Left lung (tissue), 10 donors: ENCODE measurements around the gene LRFN2. TPM values are rescaled to one million over a fixed set of nuclear protein-coding genes. Genes with fewer than 3 reads are reported as not detected.

Source experiments
- ATAC-seq: fragments of 200-7000 bp; cut with Tn5 transposase; one replicate; pipeline ENCODE4 v1.9.1; 2020; ENCODE audit warnings: moderate library complexity
- DNase-seq, 4 donors: peaks; one replicate each; pipeline ENCODE4 v3.0.0-alpha.2; 2013 to 2020
- H3K27ac ChIP-seq, 2 donors: fragments of 200-600 bp; sonication (generic) in 1 of 2; one replicate each; pipeline versions ENCODE4 v1.5.0 to v1.8.0; 2020 to 2021
- H3K27me3 ChIP-seq, 2 donors: fragments of 200-600 bp; sonication (generic) in 1 of 2; one replicate each; pipeline versions ENCODE4 v1.5.0 to v1.8.0; 2020 to 2021
- H3K36me3 ChIP-seq, 2 donors: fragments of 200-600 bp; sonication (generic) in 1 of 2; one replicate each; pipeline versions ENCODE4 v1.5.0 to v1.8.0; 2020 to 2021
- H3K4me1 ChIP-seq, 2 donors: fragments of 200-600 bp; one replicate each; pipeline ENCODE4 v1.8.0; 2021
- H3K4me3 ChIP-seq, 2 donors: fragments of 200-600 bp; sonication (generic) in 1 of 2; one replicate each; pipeline versions ENCODE4 v1.5.0 to v1.8.0; 2020 to 2021; ENCODE audit warnings: mild to moderate bottlenecking in 1 of 2
- H3K9me3 ChIP-seq, 2 donors: fragments of 200-600 bp; sonication (generic) in 1 of 2; one replicate each; pipeline versions ENCODE4 v1.5.0 to v1.8.0; 2020 to 2021
- intact Hi-C, 2 donors: fragments of 100-400 bp; cut with DNase I; formaldehyde crosslinking; loops; one replicate each; pipeline versions ENCODE4 v1.11.2 to v1.14.2; 2022
- polyA plus RNA-seq, 6 donors: library from polyadenylated mRNA; unstranded; fragments of 120-200 nt; gene quantifications; one replicate each; pipeline ENCODE4 v1.2.1, GENCODE V29; 2013; ENCODE audit not compliant: insufficient read length in 6 of 6
- total RNA-seq, 2 donors: library from RNA; stranded (reverse); fragmentation: NEBNext Ultra II Directional; extraction: Animal tissue kit (Norgen Biotek cat#: 25700); gene quantifications; one replicate each; pipeline ENCODE4 v1.2.1, GENCODE V29; 2021
- TF ChIP-seq, protein P1 (sequence below), 2 donors: fragments of 200-600 bp; sonication (generic) in 1 of 2; IDR thresholded peaks; one replicate each; pipeline versions ENCODE4 v1.5.0 to v1.8.0; 2021; ENCODE audit warnings: antibody characterized with exemption in 2 of 2
- donor health status: DM: no; HTN: yes; CAD: no.
- donor health status: DM: no; HTN: no; CAD: no.

The LRFN2 gene
- total and polyA plus RNA-seq, 8 donors = 0.05 to 0.18 (median 0.11) TPM; not detected in 2

DNA sequence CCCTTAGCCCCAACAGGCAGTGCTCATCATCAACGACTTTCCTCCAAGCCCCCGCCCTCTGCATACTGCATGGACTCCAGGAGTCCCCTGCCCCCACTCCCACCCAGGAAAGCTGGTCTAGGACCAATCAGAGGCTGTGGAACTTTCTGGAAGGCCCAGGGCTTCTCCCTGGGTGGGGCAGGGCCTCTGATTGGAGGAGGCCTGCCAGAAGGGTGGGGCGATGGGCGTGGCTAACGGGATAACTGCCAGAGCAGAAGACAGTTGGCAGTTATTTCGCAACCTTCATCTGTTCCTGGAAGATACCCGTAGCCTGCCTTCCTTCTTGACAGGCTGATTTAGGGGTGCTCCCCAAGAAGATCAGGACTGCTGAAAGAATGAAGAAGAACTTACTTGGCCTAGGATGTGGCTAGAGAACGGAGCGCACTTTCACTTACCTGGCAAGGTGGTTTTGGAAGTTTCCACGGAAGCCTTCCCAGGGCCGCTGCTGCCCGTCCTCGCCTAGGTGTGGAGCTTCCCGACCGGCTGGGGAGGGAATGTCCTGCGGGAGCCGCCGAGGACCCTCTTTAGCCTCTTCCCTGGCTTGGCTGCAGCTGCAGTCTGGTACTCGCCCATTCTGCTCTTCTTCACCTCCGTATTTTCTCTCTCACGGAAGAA is 209.0 kb downstream of the LRFN2 start:
- TF ChIP-seq, protein P1, sequence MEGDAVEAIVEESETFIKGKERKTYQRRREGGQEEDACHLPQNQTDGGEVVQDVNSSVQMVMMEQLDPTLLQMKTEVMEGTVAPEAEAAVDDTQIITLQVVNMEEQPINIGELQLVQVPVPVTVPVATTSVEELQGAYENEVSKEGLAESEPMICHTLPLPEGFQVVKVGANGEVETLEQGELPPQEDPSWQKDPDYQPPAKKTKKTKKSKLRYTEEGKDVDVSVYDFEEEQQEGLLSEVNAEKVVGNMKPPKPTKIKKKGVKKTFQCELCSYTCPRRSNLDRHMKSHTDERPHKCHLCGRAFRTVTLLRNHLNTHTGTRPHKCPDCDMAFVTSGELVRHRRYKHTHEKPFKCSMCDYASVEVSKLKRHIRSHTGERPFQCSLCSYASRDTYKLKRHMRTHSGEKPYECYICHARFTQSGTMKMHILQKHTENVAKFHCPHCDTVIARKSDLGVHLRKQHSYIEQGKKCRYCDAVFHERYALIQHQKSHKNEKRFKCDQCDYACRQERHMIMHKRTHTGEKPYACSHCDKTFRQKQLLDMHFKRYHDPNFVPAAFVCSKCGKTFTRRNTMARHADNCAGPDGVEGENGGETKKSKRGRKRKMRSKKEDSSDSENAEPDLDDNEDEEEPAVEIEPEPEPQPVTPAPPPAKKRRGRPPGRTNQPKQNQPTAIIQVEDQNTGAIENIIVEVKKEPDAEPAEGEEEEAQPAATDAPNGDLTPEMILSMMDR (IDR thresholded peaks at IDR 0.05) = no peak
- no peaks in the 10 kb centered on the region for H3K27me3 ChIP-seq
- ATAC-seq (no peak), DNase-seq (no peak)
- H3K4me1 ChIP-seq = no peaks in the 10 kb centered on the region
- no peak overlapping the region for H3K4me3 ChIP-seq
- H3K36me3 ChIP-seq = no peaks in the 10 kb centered on the region
- intact Hi-C loops = no loop called here
- no peak overlapping the region for H3K27ac ChIP-seq
- peaks cover 0 to 5% of the 10 kb centered on the region in 2 donors for H3K9me3 ChIP-seq

DNA sequence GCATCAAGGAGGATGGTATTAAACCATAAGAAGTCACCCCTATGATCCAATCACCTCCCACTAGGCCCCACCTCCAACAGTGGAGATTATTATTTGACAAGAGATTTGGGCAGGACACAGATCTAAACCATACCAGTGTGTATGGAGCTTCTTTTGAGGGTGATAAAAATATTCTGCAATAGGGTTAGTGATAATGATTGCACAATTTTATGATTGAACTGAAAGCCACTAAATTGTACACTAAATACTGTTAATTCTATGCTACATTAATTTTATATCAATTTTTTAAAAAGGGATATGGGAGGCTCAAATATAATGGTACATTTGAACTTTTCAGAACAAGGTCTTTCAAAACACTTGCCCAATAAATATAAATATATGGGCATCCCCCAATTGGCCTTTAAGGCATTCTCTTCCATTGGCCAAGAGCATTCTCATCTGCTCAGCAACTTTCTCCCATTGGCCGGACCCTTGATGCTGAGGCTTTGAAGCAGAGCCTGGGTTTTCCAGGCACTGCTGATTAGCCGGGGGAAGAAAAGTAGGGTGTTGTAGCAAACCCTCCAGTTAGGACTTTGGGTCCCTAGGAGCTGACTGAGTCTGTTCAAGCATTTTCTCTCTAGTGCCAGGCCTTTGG is 209.9 kb downstream of the LRFN2 start:
- TF ChIP-seq, protein P1 (IDR thresholded peaks at IDR 0.05) = no peak
- peaks cover 0 to 5% of the 10 kb centered on the region in 2 donors for H3K9me3 ChIP-seq
- intact Hi-C loops = no loop called here
- no peak overlapping the region for H3K27ac ChIP-seq
- H3K27me3 ChIP-seq = no peaks in the 10 kb centered on the region
- H3K4me1 ChIP-seq = no peaks in the 10 kb centered on the region
- no peaks in the 10 kb centered on the region for H3K36me3 ChIP-seq
- H3K4me3 ChIP-seq = no peak overlapping the region
- DNase-seq (no peak), ATAC-seq (no peak)

DNA sequence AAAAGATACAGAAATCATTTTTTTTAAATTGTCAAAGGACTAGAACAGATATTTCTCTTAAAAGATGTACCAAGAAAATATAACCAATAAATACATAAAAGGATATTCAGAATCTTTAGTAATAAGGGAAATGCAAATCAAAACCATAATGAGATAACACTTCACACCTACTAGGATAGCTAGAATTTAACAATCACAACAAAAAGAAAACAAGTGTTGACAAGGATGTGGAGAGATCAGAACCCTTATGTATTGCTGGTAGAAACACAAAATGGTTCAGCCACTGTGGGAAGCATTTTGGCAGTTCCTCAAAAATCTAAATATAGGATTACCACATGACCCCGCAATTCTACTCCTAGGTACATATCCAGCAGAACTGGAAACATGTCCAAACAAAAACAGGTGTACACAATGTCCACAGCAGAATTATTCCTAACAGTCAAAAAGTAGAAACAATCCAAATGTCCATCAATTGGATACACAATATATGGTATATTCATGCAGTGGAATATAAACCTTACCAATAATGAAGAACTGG is 211.0 kb downstream of the LRFN2 start:
- H3K9me3 ChIP-seq = peaks cover 0 to 5% of the 10 kb centered on the region in 2 donors
- H3K27me3 ChIP-seq = no peaks in the 10 kb centered on the region
- intact Hi-C loops = no loop called here
- DNase-seq = no peak
- no peaks in the 10 kb centered on the region for H3K36me3 ChIP-seq
- TF ChIP-seq, protein P1 (IDR thresholded peaks at IDR 0.05) = no peak
- H3K4me1 ChIP-seq = no peaks in the 10 kb centered on the region
- H3K4me3 ChIP-seq = no peak overlapping the region
- ATAC-seq = no peak
- no peak overlapping the region for H3K27ac ChIP-seq

DNA sequence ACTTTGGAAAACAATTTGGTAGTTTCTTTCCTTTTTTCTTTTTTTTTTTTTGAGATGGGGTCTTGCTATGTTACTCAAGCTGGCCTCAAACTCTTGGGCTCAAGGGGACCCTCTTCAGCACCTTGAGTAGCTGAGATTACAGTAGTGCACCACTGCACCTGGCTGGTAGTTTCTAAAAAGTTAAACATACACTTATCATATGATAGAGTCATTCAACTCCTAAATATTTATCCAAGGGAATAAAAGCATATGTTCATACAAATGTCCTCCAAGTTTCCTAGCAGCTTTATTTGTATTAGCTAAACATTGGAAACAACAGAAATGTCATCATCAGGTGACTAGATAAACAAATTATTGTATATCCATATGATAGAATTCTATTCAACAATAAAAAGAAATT is 213.9 kb downstream of the LRFN2 start:
- TF ChIP-seq, protein P1 (IDR thresholded peaks at IDR 0.05) = no peak
- Histone ChIP-seq H3K36me3 (no peaks in the 10 kb centered on the region), H3K27ac (no peak overlapping the region), H3K4me3 (no peak overlapping the region), H3K27me3 (no peaks in the 10 kb centered on the region), H3K9me3 (peaks cover 0 to 4% of the 10 kb centered on the region in 2 donors), H3K4me1 (no peaks in the 10 kb centered on the region)
- ATAC-seq = no peak
- intact Hi-C loops = no loop called here
- no peak for DNase-seq

DNA sequence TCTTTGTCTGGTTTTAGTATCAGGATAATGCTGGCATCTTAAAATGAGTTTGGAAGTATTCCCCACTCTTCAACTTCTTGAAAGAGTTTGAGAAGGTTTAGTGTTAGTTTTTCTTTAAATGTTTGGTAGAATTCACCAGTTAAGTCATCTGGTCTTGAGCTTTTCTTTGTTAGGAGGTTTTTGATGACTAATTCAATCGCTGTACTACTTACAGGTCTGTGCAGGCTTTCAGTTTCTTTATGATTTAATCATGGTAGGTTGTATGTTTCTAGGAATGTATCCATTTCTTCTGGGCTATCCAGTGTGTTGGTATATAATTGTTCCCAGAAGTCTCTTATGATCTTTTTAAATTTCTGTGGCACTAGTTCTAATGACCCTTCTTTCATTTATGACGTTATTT is 215.5 kb downstream of the LRFN2 start:
- Histone ChIP-seq H3K36me3 (no peaks in the 10 kb centered on the region), H3K9me3 (peaks cover 0 to 7% of the 10 kb centered on the region in 2 donors), H3K4me3 (no peak overlapping the region), H3K27ac (no peak overlapping the region), H3K4me1 (no peaks in the 10 kb centered on the region), H3K27me3 (no peaks in the 10 kb centered on the region)
- TF ChIP-seq, protein P1 (IDR thresholded peaks at IDR 0.05) = no peak
- DNase-seq = no peak
- ATAC-seq = no peak
- intact Hi-C loops = no loop called here
